Aortic smooth muscle cell (primary cell): ENCODE results near the gene ABHD11. TPM values are rescaled to one million over a fixed set of nuclear protein-coding genes. Genes with fewer than 3 reads are reported as not detected.

Experiments used
- total RNA-seq: library from RNA; depleted of rRNA; stranded (reverse); fragments of >200 nt; gene quantifications from 2 replicates; pipeline ENCODE4 v1.2.3, GENCODE V29; 2014

Gene ABHD11
- 12.0 and 22.7 TPM in 2 replicates for total RNA-seq

GRCh38 chr7:73738612-73739386, at the start of gene ABHD11:
Gene ABHD11 (minus strand): TSS chr7:73738802. CDS start chr7:73738770, 32 bp downstream.

DNA sequence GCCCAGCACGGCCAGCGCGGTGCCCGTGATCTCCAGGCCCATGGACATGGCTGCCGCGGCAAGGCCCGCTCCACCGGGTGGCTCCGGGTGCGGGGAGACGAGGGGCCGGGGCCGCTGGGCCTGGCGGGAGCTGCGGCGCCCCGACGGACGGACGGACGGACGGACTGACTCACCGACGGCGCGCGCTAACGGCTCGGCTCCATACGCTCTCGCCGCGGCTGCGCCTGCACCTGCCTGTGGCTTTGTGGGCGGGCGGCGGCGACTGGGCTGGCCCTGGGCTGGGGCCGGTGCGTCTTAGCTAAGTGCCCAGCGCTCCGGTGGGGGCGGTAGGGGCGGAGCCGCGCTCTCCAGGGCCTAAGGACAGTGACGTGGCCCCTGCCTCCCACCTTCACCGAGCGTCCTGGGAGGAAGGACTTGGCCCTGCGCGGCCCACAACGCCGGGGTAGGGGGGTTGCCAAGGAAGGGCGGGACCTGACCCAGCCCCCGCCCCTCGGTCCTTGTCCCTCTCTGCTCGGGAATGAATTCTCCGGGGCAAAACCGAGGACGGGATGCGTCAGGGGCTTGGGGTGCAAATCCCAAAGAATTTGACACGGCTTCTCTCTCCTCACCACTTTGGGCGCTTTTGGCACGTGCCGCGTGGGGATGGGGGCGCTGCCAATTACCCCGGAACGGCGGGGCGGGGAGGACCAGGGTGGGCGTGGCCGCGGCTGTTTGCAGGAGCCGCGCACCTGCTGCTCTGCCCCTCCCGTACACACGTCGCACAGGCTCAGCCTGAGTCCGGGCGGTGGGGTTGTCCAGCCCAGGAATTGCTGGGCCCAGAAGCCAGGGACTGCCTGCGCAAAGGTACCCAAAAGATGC, 31.6 kb upstream of the ABHD11 start, which contains the start of gene CLDN3:
TSS of gene CLDN3 (minus strand) at position 269 of the 858 bp plus-strand sequence. CDS start at position 48, 221 bp downstream.

GRCh38 chr7:73718905-73719805, 19.4 kb downstream of the ABHD11 start, which contains the start of gene STX1A:
Gene STX1A (minus strand): TSS chr7:73719669. CDS start chr7:73719631, 38 bp downstream.

Other genes starting within 250 kb of the ABHD11 start
- 61.3 and 70.0 TPM in 2 replicates for gene BAZ1B, start 216.5 kb downstream of the ABHD11 start, total RNA-seq
- gene BCL7B, start 181.1 kb downstream of the ABHD11 start, total RNA-seq = 22.7 and 25.5 TPM in 2 replicates
- 60.9 and 81.9 TPM in 2 replicates for gene TBL2, start 160.2 kb downstream of the ABHD11 start, total RNA-seq
- under 0.01 TPM in 1 of 2 replicates, not detected in the other for gene MLXIPL, start 114.3 kb downstream of the ABHD11 start, total RNA-seq
- gene VPS37D, start 71.0 kb downstream of the ABHD11 start, total RNA-seq = 2.9 and 3.6 TPM in 2 replicates
- 2.0 and 2.1 TPM in 2 replicates for gene DNAJC30, start 55.3 kb downstream of the ABHD11 start, total RNA-seq
- gene BUD23, start 55.2 kb downstream of the ABHD11 start, total RNA-seq = 46.8 and 73.7 TPM in 2 replicates
- 33.1 and 39.5 TPM in 2 replicates for gene STX1A, start 19.1 kb downstream of the ABHD11 start, total RNA-seq
- not detected in 2 replicates for gene CLDN3, start 31.5 kb upstream of the ABHD11 start, total RNA-seq
- 0.12 and 0.13 TPM in 2 replicates for gene CLDN4, start 92.2 kb upstream of the ABHD11 start, total RNA-seq
- gene METTL27, start 103.7 kb upstream of the ABHD11 start, total RNA-seq = 2.5 and 7.2 TPM in 2 replicates
- not detected in 2 replicates for gene TMEM270, start 122.4 kb upstream of the ABHD11 start, total RNA-seq